ENCODE data around the gene SUPT16H. TPM values are rescaled to one million over a fixed set of nuclear protein-coding genes. Genes with fewer than 3 reads are reported as not detected.
"Not testable (repeated sequence)": the region's sequence is repeated elsewhere in the genome, so short reads cannot be mapped to it uniquely, and the experiment has no call there.

The SUPT16H gene
- polyA plus RNA-seq (ENCODE audit: insufficient read length): 71.7 TPM

DNA sequence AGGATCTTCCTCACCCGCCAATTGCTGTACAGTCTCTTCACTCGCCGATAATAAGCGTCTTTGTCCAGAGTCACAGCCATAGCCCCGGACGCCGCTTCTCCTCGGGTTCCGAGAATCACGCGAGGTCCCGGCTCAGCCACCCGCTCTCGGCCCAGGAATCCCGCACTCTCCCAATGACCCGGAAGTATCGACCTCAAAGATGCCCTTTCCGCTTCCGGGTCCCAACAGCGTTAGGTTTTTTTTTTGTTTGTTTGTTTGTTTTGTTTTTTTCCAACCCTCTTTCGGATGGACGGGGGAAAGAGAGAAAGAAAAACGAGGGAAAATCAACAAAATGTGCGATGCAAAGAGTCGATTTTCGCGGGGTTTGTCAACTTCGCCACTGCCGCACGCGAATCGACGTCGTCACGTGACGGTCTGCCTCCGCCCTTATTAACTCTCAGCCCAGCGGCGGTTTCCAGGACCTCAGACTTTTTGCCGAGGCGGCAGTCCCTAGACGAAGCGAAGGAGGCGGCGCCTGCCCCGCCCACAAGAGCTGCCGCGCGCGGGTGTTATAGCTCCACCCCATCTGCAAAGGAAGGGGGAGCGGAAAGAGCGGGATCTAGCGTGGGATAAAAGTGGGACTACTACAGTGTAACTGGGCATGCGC is at the start of gene SUPT16H:
Gene SUPT16H, minus strand, starts transcription at position 172 of the 646 bp plus-strand sequence. Its CDS starts 92 bp downstream, at position 80.
- peak; percentile 89 for DNase-seq (ENCODE audit: low read depth)

DNA sequence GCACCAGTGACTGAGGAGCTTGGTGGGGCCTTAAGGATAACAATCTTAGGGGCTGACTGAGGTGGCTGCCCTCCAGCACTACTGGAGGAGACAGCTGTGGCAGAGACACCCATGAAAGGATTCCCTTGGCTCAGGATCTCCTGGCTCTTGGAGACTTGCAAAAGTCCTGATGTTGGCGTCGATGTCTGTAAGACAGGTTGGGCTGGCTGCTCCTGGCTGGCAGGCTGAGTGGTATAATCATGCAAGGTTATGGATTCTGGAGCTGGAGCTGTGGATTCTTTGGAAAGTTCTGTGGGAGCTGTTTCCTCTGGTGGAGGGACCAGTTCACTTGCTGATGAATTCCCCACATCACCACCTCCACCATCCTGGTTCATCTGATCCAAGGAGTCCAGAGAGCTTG is 47.3 kb upstream of the SUPT16H start:
- no peak for DNase-seq (ENCODE audit: low read depth)

DNA sequence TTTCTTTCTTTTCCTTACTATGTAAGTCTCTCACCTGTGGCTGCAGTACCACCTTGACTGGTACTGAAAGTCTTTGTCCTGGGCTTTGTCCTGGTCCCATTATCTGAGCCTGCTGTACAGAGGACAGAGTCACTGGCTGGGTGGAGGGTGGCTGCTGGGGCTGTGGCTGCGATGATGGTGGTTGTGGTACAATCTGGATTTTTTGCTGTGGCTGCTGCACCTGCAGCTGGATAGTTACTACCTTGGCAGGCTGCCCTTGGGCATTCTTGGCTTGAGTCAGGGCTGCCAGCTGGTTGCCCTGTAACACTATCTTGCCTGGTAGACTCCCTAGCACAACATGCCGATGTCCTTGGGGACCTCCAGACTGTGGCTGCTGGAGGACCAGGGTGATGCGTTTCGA is 45.1 kb upstream of the SUPT16H start:
- no peak for DNase-seq (ENCODE audit: low read depth)

DNA sequence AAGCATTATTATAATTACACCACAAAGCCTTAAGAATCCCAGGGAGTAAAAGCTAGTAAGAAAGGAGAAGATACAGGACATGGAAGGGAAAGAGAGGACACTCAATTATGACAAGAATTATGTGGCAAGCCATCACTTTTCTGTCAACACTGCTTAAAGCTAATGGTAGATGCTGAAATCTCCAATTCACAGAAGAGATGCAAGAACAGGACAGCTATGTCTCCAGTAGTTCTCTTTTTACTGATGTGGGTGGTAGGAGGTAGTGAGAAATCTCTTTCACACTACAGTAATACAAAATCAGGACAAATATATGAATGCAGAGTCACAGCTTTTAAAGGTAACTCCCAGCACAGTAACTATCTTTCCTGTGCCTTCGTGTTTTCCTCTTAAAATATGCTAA is 42.9 kb upstream of the SUPT16H start:
- DNase-seq (ENCODE audit: low read depth): no peak

DNA sequence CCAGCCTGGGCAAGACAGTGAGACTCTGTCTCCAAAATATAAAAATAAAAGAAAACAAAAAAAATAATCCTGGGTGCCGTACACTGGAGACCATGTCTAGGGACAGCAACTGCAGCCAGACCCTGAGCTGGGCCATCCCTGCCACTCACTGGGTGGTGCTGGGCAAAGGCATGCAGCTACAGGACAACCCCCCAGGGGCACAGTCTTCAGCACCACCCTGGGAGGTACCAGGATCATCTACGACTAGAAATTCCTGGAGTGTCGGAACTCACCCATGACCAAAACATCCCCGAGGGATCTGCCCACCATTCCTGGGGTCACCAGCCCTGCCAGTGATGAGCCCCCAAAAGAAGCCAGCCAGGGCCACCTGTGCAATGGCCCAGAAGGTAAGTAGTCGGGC is 35.7 kb upstream of the SUPT16H start:
- DNase-seq (ENCODE audit: low read depth): no peak

DNA sequence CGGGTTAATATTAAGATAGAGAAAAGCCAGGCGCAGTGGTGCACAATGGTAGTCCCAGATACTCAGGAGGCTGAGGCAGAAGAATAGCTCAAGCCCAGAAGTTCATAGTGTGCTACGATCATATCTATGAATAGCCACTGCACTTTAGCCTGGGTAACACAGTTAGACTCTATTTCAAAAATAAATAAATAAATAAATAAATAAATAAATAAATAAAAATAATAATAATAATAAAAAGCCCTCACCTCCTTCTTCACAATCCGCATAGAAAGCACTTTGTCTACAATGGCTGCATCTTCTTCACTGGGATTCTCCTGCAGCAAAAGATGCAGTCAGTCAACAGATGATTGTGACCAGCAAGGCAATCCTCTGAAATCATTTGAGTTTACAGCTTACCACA is 31.5 kb upstream of the SUPT16H start:
- DNase-seq (ENCODE audit: low read depth): no peak

DNA sequence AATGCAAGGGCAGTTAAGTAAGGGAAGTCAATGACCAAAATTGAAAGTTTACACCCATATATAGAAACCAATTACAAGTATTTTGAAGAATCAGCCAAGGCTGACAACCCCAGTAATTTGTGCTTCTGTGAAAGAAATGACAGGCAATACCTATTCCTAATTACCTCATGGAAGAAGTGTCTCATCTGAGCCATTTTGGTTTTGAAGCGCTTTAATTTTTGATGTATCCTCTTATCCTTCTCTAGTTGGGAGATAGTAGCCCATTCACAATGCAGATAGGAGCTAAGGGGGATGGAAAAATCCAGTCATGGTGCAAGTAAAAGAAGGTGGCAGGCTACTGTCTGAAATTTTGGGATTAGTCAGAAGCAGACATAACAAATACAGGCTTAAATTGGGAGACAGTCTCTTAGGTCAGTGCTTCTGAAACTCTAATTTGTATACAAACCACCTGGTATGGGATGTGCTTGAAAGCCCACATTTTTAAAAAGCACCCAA is 30.4 kb upstream of the SUPT16H start:
- no peak for DNase-seq (ENCODE audit: low read depth)

DNA sequence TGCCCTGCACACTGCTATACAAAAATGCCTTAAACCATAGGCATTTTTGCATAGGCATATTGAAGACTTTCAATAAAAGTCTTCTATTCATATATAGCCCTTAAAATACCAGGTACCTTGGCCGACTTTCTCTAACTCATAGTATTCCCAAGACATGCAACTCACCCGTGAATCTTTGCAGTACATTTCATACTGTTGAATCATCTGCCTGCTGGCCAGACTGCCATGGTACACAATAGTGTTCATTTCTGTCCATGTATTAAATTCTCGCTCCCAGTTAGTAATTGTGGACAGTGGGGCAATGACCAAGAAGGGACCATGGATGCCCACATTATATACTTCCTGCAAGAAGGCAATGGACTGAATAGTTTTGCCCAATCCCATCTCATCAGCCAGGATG is 24.3 kb upstream of the SUPT16H start:
- no peak for DNase-seq (ENCODE audit: low read depth)

DNA sequence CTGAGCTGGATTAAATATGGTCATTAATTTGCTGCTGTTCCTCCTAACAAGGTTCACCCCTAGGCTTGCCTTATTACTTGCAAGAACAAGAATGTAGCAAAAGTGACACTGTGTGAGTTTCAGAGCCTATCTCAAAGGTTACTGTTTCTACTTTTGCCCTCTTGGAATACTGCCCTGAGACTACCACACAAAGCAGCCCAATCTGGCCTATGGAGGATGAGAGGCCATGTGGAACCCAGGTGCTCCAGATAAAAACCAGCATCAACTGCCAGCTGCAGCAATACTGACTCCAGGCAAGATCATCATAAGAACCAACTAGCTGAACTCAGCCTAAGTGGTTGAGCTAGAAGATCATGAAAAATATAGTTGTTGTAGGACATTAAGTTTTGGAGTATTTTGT is 22.4 kb upstream of the SUPT16H start:
- no peak for DNase-seq (ENCODE audit: low read depth)

DNA sequence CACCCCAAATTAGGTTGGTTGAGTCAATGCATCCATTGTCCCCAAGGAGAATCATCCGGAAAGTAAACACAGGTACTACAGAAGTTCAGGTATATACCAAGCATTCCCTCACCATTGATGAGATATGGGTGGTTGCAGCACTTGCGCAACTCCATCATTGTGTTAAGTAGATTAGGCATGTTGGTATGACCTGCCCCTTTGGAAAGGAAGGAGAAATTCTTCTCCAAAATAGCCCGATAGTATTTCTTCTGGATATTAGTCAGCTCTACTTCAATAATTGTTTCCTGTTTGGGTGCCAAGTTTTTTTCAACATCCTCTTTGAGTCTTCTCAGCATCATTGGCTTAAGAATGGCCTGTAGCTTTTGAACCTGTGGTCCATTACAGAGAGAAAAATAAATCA is 21.3 kb upstream of the SUPT16H start:
- no peak for DNase-seq (ENCODE audit: low read depth)

DNA sequence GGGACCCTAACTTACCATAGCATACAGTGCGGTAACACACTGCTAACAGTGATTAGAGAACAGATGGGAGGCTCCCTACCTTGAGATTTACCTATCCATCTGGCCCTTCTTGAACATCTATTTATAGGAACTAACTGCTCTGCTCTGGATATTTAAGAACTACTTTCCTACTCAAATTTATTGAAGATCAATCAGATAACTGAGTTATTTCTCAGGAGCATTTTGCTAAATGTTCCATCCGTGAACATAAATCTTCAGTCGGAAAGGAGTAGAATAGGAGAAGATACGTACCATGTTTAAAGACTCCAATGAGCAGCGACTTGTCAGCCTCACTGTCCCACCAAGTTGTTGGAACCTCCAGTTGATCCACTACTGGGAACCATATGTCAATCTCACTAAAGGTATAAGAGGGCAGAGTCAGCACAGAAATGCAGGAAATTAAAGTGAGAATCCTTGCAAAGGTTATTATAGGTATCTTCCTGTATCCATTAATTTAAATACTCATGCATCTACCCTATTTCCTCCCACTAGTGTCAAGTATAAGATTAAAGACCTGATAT is 15.6 kb upstream of the SUPT16H start:
- no peak for DNase-seq (ENCODE audit: low read depth)

DNA sequence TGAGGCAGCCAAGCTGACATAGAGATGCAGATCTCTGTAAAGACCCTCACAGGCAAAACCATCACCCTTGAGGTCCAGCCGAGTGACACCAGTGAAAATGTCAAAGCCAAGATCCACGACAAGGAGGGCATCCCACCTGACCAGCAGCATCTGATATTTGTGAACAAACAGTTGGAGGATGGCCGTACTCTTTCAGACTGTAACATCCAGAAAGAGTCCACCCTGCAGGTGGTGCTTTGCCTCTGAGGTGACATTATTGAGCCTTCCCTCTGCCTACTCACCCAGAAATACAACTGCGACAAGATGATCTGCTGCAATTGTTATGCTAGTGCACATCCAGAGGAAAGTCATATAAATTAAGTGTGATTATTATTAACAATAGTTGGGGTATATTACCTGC is 15.1 kb upstream of the SUPT16H start:
- DNase-seq (ENCODE audit: low read depth): no peak

DNA sequence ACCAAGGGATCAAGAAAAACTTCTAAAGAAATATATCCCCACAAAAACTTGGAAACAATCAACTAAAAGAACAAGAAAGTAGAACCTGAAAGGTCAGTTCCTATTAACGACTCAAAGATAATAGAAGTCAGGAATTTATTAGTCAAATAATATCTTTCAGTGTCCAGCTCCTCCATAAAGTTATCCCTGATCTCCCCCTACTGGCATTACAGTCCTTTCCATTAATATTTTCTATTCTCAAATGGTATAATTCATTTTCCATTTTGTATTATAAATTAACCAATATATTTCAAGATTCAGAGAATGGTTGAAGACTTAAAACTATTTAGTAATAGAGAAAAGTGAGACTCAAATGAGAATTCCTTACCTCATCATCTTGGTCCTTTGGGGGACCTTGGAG is 11.6 kb upstream of the SUPT16H start:
- DNase-seq (ENCODE audit: low read depth): no peak

DNA sequence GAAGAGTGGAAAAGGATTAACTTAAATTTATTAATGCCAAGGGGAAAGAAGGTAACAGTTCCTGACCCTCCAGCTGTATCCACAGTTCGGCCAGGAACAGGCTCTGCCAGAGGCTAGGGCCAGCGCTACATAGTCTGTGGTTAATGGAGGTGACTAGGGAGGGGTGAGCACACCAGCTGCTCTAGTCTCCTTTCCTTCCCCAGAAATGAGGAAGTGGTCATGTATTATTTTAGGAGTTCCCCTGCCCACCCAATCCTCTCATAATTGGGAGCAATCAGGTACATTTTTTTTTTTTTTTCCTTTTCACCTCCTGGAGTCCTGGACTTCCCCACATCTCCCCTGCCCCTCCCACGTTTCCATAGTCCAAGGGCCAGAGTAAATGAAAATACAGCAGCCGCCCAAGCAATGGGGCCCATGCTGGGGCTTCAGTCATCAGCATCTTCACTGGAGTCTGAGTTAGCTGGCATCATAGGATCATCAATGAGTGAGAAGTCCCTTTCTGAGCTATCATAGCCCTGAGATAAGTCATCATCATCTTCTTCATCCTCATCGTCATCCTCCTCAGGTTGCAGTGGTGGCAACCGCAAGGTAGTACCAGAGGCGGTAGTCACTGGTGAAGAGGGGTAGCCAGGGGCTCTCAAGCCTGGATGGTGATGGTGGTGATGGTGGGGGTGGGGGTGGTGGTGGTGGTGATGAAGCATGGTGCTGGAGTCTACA is 1.5 kb upstream of the SUPT16H start:
- no peak for DNase-seq (ENCODE audit: low read depth)

DNA sequence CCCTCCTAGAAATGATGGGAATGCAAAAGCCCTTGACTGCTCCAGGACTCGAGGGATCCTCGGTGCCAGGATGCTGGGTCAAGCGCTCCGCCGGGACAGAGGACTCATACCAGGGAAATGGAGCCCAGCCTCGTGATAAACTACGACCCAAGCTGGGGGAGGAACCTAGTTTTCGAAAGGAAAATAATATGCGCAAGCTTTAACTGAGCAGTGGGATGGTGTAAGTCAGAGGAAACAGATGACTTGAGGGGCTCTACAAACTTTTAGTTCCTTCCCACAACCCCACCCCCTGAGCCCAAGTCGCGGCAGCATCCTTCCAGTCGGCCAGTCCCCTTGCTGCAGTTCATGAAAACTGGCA is 654 bp upstream of the SUPT16H start:
- DNase-seq (ENCODE audit: low read depth): no peak

DNA sequence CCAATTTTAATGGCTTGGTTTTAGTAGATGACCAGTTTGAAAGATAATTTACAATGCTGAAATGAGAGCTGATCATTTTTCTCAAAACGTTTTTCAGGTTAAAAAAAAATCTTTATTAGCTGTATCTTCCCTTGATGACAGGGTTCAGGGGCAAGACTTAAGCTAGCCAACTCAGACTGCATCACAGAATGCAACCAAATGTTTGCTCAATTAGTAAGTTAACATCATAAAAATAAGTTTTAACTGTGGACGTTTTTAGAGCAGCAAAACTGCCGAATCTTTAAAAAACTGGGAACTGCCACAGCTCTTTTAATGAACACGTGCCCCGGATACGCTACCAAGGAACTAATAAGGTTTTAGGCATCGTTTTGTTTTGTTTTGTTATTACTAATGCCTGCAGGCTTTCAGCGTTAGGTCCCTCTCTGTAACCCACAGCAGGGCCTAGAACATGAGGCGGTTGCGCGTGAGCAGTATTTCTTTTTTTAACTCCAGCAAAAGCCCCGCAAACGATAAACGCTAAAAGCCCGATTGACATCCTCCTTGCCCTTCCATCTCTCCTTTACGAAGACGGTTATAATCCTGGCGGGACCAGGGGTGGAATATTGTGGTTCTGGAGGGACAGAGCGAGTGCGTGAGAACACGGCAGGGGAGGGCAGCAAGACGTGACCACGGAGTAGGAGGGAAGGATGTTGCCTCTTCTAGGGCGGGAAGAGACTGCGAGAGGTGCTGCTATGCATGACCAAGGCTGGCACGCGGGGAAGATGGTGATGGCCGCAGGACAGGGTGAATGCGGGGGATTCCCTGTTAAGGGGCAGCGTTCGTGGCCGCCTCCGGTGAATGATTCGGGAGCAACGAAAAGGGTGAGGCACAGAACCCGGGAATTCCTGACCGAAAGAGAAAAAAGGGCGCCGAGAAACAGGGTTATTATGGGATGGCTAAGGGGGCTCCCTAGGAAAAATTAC is 652 bp downstream of the SUPT16H start:
- DNase-seq (ENCODE audit: low read depth): no peak

DNA sequence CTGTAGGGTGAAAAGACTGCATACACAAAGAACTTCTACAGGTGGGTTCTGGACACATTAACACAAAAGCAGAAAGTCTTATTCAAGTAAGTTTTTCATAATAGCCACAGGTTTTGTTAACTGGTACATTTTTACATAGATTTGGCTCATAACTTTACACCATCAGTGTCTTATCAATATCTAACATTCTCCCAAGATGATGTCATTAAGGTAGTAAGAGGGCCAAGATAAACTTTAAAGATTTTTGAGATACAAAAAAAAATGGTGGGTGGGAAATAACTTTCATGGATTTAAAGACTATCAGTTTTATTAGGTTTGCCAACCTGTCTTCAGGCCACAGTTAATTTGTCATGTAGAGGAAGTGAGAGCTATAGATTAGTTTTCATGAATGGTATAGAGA is 1.7 kb downstream of the SUPT16H start:
- DNase-seq (ENCODE audit: low read depth): no peak

DNA sequence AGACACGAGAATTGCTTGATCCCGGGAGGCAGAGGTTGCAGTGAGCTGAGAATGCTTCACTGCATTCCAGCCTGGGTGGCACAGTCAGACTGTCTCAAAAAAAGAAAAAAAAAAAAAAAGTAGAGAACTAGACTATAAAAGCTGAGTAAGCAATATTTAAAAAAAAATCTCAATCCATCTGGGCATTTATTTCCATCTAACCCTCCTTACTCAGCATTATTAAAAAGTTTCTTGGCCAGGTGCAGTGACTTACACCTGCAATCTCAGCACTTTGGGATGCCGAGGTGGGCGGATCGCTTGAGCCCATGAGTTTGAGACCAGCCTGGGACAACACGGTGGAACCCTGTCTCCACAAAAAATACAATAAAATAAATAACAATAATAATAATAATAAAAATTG is 4.5 kb downstream of the SUPT16H start:
- no peak for DNase-seq (ENCODE audit: low read depth)

DNA sequence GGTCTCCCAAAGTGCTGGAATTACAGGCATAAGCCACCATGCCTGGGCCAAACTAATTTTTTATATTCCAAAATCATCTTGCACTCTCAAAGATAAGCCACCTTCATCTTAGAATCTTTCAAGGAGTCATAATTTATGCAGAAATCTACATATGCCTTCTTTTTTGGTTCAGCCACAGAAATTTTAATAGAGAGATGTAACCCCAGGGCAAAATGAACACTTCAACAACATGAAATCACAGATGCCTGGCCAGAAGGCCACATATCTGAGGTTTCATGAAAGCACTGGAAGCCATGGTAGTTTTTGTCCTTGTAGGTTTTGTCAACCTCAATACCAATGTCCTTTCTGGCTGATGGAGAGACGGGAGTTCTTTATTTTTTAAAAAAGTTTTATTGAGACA is 9.8 kb downstream of the SUPT16H start:
- DNase-seq (ENCODE audit: low read depth): no peak

DNA sequence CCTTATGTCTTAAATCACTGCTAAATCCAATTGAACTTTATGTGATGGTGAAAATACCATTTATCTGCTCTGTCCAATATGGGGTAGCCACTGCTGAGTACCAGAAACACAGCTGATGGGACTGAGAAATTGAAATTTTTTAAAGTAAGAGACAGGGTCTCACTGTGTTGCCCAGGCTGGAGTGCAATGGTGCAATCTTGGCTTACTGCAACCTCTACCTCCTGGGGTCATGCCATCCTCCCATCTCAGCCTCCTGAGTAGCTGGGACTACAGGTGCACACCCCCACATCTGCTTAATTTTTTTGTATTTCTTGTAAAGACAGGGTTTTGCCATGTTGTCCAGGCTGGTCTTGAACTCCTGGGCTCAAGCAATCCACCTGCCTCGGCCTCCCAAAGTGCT is 11.0 kb downstream of the SUPT16H start:
- DNase-seq (ENCODE audit: low read depth): not testable (repeated sequence)

DNA sequence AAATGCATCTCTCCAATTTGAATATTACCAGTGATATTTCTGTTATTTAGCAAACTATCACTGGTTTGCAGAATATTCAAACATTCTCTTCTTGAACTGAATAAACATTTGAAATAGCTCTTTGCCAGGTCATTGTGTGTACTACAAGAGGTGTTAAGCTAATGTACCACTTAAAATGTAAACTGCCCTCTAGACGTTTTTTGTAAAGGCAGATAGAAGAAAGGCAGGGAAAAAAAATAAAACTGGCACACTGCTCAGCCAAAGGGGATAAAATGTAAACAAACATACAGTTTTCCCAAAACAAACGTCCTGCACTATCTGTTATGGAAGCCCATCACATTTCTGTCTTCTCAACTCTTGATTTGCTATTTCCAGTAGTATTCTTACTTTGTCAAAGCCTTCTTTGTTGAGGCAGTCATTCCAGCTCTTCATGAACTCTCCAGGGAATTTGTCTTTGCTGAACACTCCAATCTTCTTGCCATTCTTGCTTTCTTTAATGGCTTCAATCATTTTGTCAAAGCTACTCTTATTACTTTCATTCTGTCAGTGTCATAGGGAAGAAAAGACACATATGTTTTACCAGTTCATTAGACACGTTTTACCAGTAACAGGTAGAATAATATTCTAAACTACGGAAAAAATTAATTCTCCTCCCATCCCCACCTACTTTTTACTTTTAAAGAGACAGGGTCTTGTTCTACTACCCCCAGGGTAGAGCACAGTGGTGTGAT is 13.7 kb downstream of the SUPT16H start:
- no peak for DNase-seq (ENCODE audit: low read depth)
